WTC11 (cell line): ENCODE data around the gene ELOF1. TPM values are rescaled to one million over a fixed set of nuclear protein-coding genes. Genes with fewer than 3 reads are reported as not detected.

Experiments used
- ATAC-seq: fragments of 200-7000 bp; cut with Tn5 transposase; 2 replicates; pipeline ENCODE4 v1.10.0; 2021; ENCODE audit warnings: mild to moderate bottlenecking, moderate library complexity
- CTCF ChIA-PET: fragments of 300-600 bp; sonication (Branson Sonifier 250); formaldehyde crosslinking; loops from one replicate; lab custom pipeline; 2021; ENCODE audit warnings: antibody characterized with exemption; lab: Charles Lee
- POLR2A ChIA-PET: fragments of 350-600 bp; sonication (Branson Sonifier 250); formaldehyde crosslinking; loops from one replicate; lab custom pipeline; 2021; ENCODE audit warnings: antibody characterized with exemption; lab: Charles Lee
- DNase-seq: peaks from one replicate; pipeline ENCODE4 v3.0.0; 2021; ENCODE audit warnings: low spot score
- H3K27ac Mint-ChIP-seq: 2 replicates; pipeline ENCODE4 v1.8.0; 2021; ENCODE audit warnings: mixed read lengths
- H3K27me3 Mint-ChIP-seq: 2 replicates; pipeline ENCODE4 v1.8.0; 2021; ENCODE audit warnings: low read depth, mild to moderate bottlenecking, moderate library complexity, mixed read lengths
- H3K36me3 Mint-ChIP-seq: 2 replicates; pipeline ENCODE4 v1.8.0; 2021; ENCODE audit warnings: mixed read lengths
- H3K4me1 Mint-ChIP-seq: 2 replicates; pipeline ENCODE4 v1.8.0; 2022; ENCODE audit warnings: mixed read lengths
- H3K4me3 Mint-ChIP-seq: 2 replicates; pipeline ENCODE4 v1.8.0; 2021; ENCODE audit warnings: mild to moderate bottlenecking, moderate library complexity, mixed read lengths
- H3K9me3 Mint-ChIP-seq: 2 replicates; pipeline ENCODE4 v1.8.0; 2021; ENCODE audit warnings: mixed read lengths
- ATF6 ChIP-seq: sonication (generic); formaldehyde crosslinking; IDR thresholded peaks from 2 replicates; pipeline ENCODE4 v1.8.1; 2023; ENCODE audit warnings: mild to moderate bottlenecking, missing genetic modification reagents
- CBFB ChIP-seq: sonication (generic); formaldehyde crosslinking; IDR thresholded peaks from 2 replicates; pipeline ENCODE4 v1.8.1; 2022; ENCODE audit warnings: mild to moderate bottlenecking, low read depth, missing genetic modification reagents
- ERG ChIP-seq: fragments of 250-450 bp; sonication (Bioruptor Pico); IDR thresholded peaks from 2 replicates; pipeline ENCODE4 v1.8.0; 2021; ENCODE audit warnings: mild to moderate bottlenecking
- ESRRA ChIP-seq: sonication (generic); formaldehyde crosslinking; IDR thresholded peaks from 2 replicates; pipeline ENCODE4 v1.8.1; 2022; ENCODE audit warnings: mild to moderate bottlenecking, missing genetic modification reagents, borderline replicate concordance
- MYBL2 ChIP-seq: sonication (generic); formaldehyde crosslinking; IDR thresholded peaks from 2 replicates; pipeline ENCODE4 v1.8.1; 2023; ENCODE audit warnings: mild to moderate bottlenecking, moderate library complexity, missing genetic modification reagents
- NFE2L1 ChIP-seq: sonication (generic); formaldehyde crosslinking; IDR thresholded peaks from 2 replicates; pipeline ENCODE4 v1.8.1; 2023; ENCODE audit warnings: missing genetic modification reagents
- NR3C1 ChIP-seq: sonication (generic); formaldehyde crosslinking; conservative IDR thresholded peaks from 2 replicates; pipeline ENCODE4 v1.8.1; 2023; ENCODE audit warnings: low read depth, mild to moderate bottlenecking, missing genetic modification reagents
- SOX15 ChIP-seq: fragments of 250-450 bp; sonication (Bioruptor Pico); IDR thresholded peaks from 2 replicates; pipeline ENCODE4 v1.9.0; 2021; ENCODE audit warnings: mild to moderate bottlenecking
- SP1 ChIP-seq: sonication (generic); formaldehyde crosslinking; conservative IDR thresholded peaks from 2 replicates; pipeline ENCODE4 v1.8.1; 2022; ENCODE audit warnings: missing genetic modification reagents
- USF2 ChIP-seq: sonication (generic); formaldehyde crosslinking; IDR thresholded peaks from 2 replicates; pipeline ENCODE4 v1.8.1; 2023; ENCODE audit warnings: mild to moderate bottlenecking, missing genetic modification reagents, moderate library complexity
- ZNF121 ChIP-seq: sonication (generic); formaldehyde crosslinking; IDR thresholded peaks from 2 replicates; pipeline ENCODE4 v1.8.0; 2023; ENCODE audit warnings: missing genetic modification reagents
- ZNF232 ChIP-seq: sonication (generic); formaldehyde crosslinking; IDR thresholded peaks from 2 replicates; pipeline ENCODE4 v1.8.0; 2022; ENCODE audit warnings: mild to moderate bottlenecking, missing genetic modification reagents
- ZNF317 ChIP-seq: sonication (generic); formaldehyde crosslinking; IDR thresholded peaks from 2 replicates; pipeline ENCODE4 v1.8.1; 2023; ENCODE audit warnings: low read depth, mild to moderate bottlenecking, moderate library complexity, missing genetic modification reagents, borderline replicate concordance
- total RNA-seq: library from RNA; stranded (reverse); gene quantifications from 3 replicates; pipeline ENCODE4 v1.2.3, GENCODE V29; 2021
- TF ChIP-seq, protein P1 (sequence below): fragments of 200-600 bp; IDR thresholded peaks from 2 replicates; pipeline ENCODE4 v1.8.0; 2022; ENCODE audit warnings: antibody characterized with exemption
- TF ChIP-seq, protein P2 (sequence below): sonication (generic); formaldehyde crosslinking; IDR thresholded peaks from 2 replicates; pipeline ENCODE4 v1.8.1; 2023; ENCODE audit warnings: mild to moderate bottlenecking, missing genetic modification reagents, borderline replicate concordance
- TF ChIP-seq, protein P3 (sequence below): sonication (generic); formaldehyde crosslinking; IDR thresholded peaks from 2 replicates; pipeline ENCODE4 v1.8.1; 2023; ENCODE audit warnings: mild to moderate bottlenecking, moderate library complexity, missing genetic modification reagents
- TF ChIP-seq, protein P4 (sequence below): sonication (generic); formaldehyde crosslinking; IDR thresholded peaks from 2 replicates; pipeline ENCODE4 v1.8.0; 2022; ENCODE audit warnings: mild to moderate bottlenecking, missing genetic modification reagents
- TF ChIP-seq, protein P5 (sequence below): sonication (generic); formaldehyde crosslinking; IDR thresholded peaks from 2 replicates; pipeline ENCODE4 v1.8.1; 2022; ENCODE audit warnings: mild to moderate bottlenecking, moderate library complexity, missing genetic modification reagents

ELOF1 gene
- total RNA-seq, 1 experiment from 2014 or later, result 86.0 TPM

GRCh38 chr19:11528551-11529341 lies 30.3 kb downstream of the ELOF1 start, which contains the start of gene ECSIT (continued):
- TF ChIP-seq SP1 (CRISPR knock-in tag) (peak; percentile 77), ZNF121 (CRISPR knock-in tag) (no peak), USF2 (CRISPR knock-in tag) (peak; percentile 28; the same call in 1 of the 2 replicates), MYBL2 (CRISPR knock-in tag) (peak; percentile 67; the same call in 1 of the 2 replicates), ESRRA (CRISPR knock-in tag) (peak; percentile 76), ZNF317 (peak; percentile 25; the same call in 1 of the 2 replicates), NFE2L1 (CRISPR knock-in tag) (no peak)
- TF ChIP-seq, protein P1, sequence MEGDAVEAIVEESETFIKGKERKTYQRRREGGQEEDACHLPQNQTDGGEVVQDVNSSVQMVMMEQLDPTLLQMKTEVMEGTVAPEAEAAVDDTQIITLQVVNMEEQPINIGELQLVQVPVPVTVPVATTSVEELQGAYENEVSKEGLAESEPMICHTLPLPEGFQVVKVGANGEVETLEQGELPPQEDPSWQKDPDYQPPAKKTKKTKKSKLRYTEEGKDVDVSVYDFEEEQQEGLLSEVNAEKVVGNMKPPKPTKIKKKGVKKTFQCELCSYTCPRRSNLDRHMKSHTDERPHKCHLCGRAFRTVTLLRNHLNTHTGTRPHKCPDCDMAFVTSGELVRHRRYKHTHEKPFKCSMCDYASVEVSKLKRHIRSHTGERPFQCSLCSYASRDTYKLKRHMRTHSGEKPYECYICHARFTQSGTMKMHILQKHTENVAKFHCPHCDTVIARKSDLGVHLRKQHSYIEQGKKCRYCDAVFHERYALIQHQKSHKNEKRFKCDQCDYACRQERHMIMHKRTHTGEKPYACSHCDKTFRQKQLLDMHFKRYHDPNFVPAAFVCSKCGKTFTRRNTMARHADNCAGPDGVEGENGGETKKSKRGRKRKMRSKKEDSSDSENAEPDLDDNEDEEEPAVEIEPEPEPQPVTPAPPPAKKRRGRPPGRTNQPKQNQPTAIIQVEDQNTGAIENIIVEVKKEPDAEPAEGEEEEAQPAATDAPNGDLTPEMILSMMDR, result no peak
- TF ChIP-seq, protein P2, sequence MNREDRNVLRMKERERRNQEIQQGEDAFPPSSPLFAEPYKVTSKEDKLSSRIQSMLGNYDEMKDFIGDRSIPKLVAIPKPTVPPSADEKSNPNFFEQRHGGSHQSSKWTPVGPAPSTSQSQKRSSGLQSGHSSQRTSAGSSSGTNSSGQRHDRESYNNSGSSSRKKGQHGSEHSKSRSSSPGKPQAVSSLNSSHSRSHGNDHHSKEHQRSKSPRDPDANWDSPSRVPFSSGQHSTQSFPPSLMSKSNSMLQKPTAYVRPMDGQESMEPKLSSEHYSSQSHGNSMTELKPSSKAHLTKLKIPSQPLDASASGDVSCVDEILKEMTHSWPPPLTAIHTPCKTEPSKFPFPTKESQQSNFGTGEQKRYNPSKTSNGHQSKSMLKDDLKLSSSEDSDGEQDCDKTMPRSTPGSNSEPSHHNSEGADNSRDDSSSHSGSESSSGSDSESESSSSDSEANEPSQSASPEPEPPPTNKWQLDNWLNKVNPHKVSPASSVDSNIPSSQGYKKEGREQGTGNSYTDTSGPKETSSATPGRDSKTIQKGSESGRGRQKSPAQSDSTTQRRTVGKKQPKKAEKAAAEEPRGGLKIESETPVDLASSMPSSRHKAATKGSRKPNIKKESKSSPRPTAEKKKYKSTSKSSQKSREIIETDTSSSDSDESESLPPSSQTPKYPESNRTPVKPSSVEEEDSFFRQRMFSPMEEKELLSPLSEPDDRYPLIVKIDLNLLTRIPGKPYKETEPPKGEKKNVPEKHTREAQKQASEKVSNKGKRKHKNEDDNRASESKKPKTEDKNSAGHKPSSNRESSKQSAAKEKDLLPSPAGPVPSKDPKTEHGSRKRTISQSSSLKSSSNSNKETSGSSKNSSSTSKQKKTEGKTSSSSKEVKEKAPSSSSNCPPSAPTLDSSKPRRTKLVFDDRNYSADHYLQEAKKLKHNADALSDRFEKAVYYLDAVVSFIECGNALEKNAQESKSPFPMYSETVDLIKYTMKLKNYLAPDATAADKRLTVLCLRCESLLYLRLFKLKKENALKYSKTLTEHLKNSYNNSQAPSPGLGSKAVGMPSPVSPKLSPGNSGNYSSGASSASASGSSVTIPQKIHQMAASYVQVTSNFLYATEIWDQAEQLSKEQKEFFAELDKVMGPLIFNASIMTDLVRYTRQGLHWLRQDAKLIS (CRISPR knock-in tag), result no peak

- DNase-seq (no peak), ATAC-seq (no peak)
- Mint-ChIP-seq H3K27ac (no peak overlapping the region), H3K9me3 (no peaks in the 10 kb centered on the region), H3K27me3 (no peaks in the 10 kb centered on the region), H3K4me1 (no peaks in the 10 kb centered on the region), H3K4me3 (no peak overlapping the region), H3K36me3 (0 out of 2 replicates have a peak, but pooled peaks cover 4% of the 10 kb centered on the region)
- CTCF ChIA-PET, result no interaction called here
- POLR2A ChIA-PET, result interaction anchor here (0.7 kb wide), 1 partner anchor 10 kb away, joined by 3 read pairs; the partner anchor contains the start of gene ECSIT
- TF ChIP-seq SOX15 (CRISPR knock-in tag) (no peak), NR3C1 (CRISPR knock-in tag) (no peak), ESRRA (CRISPR knock-in tag) (no peak), CBFB (no peak), ZNF232 (CRISPR knock-in tag) (no peak), ZNF317 (no peak), ATF6 (CRISPR knock-in tag) (no peak), ERG (CRISPR knock-in tag) (no peak)
- TF ChIP-seq, protein P3, sequence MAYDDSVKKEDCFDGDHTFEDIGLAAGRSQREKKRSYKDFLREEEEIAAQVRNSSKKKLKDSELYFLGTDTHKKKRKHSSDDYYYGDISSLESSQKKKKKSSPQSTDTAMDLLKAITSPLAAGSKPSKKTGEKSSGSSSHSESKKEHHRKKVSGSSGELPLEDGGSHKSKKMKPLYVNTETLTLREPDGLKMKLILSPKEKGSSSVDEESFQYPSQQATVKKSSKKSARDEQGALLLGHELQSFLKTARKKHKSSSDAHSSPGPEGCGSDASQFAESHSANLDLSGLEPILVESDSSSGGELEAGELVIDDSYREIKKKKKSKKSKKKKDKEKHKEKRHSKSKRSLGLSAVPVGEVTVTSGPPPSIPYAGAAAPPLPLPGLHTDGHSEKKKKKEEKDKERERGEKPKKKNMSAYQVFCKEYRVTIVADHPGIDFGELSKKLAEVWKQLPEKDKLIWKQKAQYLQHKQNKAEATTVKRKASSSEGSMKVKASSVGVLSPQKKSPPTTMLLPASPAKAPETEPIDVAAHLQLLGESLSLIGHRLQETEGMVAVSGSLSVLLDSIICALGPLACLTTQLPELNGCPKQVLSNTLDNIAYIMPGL, result no peak
- TF ChIP-seq, protein P4, sequence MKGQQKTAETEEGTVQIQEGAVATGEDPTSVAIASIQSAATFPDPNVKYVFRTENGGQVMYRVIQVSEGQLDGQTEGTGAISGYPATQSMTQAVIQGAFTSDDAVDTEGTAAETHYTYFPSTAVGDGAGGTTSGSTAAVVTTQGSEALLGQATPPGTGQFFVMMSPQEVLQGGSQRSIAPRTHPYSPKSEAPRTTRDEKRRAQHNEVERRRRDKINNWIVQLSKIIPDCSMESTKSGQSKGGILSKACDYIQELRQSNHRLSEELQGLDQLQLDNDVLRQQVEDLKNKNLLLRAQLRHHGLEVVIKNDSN (CRISPR knock-in tag), result no peak
- TF ChIP-seq, protein P5, sequence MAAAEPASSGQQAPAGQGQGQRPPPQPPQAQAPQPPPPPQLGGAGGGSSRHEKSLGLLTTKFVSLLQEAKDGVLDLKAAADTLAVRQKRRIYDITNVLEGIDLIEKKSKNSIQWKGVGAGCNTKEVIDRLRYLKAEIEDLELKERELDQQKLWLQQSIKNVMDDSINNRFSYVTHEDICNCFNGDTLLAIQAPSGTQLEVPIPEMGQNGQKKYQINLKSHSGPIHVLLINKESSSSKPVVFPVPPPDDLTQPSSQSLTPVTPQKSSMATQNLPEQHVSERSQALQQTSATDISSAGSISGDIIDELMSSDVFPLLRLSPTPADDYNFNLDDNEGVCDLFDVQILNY (CRISPR knock-in tag), result no peak
Observed at GRCh38 chr19:11519138-11519537, 39.9 kb downstream of the ELOF1 start.
